Amygdala (tissue), 56 donors: ENCODE data around the gene DNASE1L1.

ENCODE experiments used
- DNase-seq, 56 donors: peaks; one replicate each; lab custom pipeline; 2025; lab: John Stamatoyannopoulos, UW

Gene DNASE1L1

DNA sequence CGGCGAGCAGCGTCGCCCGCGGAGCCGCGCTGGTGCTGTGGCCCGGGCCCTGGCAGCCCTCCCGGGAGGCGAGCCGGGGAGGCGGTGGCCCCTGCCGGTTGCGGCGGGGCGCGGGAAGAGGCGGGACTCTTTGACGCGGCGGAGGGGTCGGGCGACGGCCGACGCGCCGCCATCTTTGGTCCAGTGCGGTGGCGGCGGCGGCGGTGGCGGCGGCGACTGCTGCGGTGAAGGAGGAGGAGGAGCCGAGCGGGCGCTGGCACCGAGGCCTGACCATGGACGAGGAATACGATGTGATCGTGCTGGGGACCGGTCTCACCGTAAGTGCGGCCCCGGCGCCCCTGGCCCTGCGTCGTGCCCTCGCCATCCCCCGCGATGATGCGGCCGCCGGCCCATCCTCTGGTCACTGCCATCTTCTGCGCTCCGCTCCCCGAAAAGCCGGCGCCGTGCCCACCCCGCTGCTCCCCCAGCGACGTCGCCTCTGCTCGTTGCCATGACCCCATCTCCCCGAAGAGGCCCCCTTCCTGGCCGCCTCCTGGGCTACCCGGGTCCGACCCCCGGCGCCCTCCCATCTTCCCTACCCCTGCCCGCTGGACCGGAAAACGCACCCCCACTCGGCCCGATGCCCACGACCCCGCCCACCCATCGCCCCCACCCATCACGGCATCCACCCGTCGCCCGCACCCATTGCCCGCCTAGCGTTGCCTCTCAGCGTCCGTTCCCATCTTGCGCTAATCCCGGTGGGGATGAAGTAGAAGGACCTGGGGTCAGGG lies 28.1 kb upstream of the DNASE1L1 start, which contains the start of gene GDI1:
TSS of gene GDI1 (plus strand) at position 172 of the 770 bp plus-strand sequence. CDS start at position 273, 101 bp downstream.
- peak in 23 of 56 donors; percentile 13 to 59 (median 30) for DNase-seq

DNA sequence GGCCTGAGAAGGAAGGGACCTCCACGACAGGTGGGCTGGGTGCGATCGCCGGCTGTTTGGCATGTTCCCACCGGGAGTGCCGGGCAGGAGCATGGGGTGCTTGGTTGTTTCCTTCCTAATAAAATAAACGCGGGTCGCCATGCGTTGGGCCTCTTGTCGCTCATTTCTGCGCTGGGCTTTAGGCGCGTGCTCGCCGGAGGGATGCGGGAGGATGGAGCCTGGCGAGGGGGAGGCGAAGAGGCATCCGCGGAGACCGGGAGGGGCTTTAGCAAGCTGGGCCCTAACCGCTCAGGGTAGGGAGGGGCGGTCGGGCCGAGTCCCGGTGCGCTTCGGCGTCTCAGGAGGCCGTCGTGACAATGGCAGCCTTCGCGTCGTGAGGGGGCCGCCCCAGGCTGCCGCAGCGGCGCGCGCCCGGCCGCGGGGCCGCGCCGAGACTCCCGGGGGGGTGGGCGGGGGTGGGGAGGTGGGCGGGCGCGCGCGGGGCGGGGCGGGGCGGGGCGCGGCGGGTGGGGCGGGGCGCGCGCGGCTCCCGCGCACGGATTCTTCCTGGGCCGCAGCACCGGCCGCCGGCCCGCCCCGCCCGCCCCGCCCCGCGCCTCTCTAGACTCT lies 27.4 kb upstream of the DNASE1L1 start:
- DNase-seq, result peak in 26 of 56 donors; percentile 2 to 58 (median 27)

DNA sequence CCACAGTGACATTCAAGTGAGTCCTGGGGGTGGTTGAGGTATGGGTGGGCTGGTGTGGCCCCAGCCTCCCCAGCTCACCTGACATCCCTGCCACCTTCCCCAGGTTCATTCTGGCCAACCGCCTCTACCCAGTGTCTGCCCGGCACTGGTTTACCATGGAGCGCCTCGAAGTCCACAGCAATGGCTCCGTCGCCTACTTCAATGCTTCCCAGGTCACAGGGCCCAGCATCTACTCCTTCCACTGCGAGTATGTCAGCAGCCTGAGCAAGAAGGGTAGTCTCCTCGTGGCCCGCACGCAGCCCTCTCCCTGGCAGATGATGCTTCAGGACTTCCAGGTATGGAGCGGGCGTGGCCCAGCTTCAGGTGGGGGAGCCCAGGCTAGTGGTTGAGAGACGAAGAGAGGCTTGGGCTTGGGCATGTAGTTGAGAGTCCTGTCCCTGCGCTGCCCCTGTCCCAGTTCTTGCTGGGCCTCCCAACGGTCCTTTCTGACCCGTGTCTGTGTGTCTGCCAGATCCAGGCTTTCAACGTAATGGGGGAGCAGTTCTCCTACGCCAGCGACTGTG lies 26.2 kb upstream of the DNASE1L1 start:
- DNase-seq, result no peak

DNA sequence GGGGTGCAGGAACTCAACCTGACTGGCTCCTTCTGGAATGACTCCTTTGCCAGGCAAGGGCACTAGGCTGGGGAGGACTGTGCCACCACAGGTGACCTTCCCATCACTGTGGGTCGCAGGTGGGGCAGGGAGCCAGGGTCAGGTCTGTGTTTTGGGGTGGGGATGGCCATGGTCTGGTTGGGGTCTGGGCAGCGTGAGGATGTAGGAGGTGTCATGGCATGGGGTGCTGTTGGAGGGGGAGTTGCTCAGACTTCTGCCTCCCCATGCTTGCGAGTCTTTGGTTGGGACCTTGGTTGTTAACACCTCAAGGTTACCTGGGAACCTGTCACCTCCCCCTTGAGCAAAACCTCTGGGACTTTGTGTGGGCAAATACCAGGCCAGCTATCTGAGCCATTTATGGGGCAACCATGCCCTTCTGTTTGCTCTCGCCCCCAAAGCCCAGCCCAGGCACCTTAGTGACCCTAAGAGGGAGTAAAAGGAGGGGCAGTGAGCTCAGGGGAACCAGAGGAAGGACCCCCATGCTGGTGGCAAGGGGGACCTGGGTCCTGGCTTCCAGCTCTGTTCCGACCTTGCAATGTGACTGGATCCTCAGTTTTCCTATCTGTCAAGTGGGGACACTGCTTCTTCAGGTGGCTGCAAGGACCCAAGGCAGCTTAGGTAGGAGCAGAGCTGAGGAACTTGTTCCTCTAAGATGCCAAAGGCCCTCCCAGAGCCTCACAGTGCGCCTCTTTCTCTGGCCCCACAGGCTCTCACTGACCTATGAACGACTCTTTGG lies 25.5 kb upstream of the DNASE1L1 start:
- no peak for DNase-seq

DNA sequence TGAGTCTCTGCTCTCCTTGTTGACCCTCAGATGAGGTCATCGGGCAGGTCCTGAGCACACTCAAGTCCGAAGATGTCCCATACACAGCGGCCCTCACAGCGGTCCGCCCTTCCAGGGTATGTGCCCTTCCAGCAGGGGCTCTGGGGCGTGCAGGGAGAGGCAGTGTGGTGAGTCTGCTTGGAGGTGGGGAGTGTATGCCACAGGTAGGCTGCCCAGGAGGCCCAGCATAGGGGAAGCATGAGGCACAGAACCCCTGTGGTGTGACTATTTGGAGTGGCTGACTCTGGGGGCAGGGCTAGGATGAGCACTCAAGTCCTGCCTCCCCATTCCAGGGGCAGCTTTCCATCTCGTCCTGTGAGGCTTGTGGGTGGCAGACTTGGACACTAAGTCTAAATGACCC lies 24.6 kb upstream of the DNASE1L1 start:
- DNase-seq, result no peak

DNA sequence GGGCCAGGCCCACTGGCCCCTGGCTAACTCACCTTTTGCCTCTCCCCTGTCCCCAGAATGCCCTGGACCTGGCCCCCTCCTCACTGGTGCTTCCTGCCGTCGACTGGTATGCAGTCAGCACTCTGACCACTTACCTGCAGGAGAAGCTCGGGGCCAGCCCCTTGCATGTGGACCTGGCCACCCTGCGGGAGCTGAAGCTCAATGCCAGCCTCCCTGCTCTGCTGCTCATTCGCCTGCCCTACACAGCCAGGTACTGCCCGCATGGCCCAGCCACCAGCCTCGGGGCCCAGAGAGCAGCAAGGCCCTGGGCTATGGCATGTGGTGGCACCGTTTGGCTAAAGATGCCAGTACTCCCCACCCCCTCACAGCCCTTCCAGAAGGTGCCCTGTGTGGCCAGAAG lies 23.2 kb upstream of the DNASE1L1 start:
- no peak for DNase-seq

DNA sequence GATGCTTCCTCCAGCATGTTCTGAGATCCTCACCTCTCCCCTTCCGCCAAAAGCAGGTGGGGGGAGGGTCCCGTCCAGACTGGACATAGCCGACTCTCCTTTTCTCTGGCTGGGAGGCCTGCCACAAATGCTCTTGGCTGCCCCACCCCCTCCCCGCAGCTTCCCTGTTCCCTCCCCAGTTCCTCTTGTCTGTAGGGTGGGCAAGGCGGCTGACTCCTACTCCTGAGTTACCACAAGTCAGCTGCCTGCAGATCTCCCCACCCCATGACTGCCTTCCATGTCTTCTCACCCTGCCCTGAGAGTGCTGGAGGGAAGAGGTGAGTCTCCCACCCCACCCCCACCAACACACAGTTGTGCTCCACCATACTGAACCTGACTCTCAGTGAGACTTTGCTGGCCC lies 22.3 kb upstream of the DNASE1L1 start:
- DNase-seq, result peak in 7 of 56 donors; percentile 2 to 26 (median 11)

DNA sequence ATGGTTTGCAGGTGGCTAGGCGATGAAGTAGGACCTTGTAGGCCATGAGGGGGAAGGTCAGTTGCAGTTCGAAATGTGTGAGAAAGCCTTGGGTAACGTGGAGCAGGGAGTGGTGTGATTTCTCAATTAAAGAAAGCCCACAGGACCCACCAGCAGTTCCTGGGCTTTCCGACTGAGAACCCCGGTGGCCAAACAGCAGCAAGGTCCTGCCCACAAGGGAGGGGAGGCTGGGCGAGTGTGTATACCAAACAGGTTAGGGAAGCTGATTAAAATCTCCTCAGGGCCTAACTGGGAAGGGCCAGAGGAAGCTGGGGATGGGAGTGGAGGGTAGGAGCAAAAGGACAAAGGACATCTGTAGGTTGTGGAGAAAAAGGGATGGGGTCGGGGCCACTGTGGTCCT lies 21.9 kb upstream of the DNASE1L1 start:
- DNase-seq, result no peak

DNA sequence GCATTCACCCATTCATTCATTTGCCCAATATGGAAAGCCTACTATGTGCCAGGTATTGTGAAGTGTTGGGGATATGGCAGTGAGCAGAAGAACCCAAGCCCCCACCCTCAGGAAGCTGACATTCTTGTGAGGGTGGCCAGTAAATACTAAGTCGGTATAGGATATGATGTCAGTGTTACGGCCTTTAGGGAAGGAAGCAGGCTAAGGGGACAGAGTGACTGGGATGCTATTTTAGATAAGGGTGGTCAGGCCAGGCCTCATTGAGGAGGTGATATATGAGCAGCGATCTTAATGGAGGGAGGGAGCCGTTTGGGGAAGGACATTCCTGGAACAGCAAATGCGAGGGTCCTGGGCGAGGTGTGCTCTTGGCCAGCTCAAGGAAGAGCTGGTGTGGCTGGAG lies 21.4 kb upstream of the DNASE1L1 start:
- no peak for DNase-seq

DNA sequence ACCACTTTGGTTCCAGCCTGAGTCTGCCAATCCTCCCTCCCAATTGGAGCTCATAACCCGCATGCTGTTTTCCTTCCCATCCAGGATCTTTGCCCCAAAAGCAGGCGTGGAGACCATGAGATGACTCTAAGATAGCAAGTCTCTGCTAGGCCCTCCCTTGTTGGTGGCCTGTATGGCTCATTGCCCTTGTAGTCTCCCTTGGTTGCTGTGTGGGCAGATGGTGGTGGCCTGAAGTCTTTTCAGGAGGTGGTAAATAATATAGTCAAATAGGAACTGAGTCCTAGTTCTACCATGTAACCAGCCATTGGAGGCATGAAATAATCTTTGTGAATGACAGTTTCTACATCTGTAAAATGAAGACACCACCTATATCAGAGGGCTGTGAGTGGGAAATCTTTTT lies 20.7 kb upstream of the DNASE1L1 start:
- no peak for DNase-seq

DNA sequence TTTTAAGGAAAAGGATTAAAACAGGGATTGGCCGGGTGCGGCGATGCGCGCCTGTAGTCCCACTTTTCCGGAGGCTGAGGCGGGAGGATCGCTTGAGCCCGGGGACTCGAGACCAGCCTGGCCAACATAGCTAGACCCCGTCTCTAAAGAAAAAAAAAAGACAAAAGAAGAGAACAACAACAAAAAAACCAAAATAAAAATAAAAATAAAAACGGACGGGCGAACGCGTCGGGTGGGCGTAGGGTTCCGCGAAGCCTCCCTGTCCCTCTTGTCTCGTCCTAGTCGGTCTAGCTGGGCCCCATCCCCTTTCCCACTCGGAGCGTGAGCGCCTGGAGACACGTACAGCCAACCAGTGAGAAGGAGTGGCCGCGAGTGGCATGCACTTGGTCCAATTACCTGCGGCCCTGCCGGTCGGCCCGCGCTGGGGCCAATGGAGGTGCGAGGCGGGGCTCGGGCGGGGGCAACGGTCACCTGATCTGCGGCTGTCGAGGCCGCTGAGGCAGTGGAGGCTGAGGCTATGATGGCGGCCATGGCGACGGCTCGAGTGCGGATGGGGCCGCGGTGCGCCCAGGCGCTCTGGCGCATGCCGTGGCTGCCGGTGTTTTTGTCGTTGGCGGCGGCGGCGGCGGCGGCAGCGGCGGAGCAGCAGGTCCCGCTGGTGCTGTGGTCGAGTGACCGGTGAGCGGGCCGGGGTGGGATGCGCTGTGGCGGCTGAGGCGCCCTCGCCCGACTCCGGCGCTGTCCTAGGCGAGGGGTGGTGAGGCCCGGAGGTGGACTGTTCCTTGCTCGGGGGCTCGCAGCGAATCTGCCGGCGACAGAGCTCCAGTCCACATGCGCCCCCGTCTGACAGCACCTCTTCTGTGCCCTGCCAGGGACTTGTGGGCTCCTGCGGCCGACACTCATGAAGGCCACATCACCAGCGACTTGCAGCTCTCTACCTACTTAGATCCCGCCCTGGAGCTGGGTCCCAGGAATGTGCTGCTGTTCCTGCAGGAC lies 19.4 kb upstream of the DNASE1L1 start, which contains the start of gene ATP6AP1:
TSS of gene ATP6AP1 (plus strand) at position 502 of the 996 bp plus-strand sequence. CDS start at position 518, 16 bp downstream.
- peak in 55 of 56 donors; percentile 11 to 93 (median 81) for DNase-seq

DNA sequence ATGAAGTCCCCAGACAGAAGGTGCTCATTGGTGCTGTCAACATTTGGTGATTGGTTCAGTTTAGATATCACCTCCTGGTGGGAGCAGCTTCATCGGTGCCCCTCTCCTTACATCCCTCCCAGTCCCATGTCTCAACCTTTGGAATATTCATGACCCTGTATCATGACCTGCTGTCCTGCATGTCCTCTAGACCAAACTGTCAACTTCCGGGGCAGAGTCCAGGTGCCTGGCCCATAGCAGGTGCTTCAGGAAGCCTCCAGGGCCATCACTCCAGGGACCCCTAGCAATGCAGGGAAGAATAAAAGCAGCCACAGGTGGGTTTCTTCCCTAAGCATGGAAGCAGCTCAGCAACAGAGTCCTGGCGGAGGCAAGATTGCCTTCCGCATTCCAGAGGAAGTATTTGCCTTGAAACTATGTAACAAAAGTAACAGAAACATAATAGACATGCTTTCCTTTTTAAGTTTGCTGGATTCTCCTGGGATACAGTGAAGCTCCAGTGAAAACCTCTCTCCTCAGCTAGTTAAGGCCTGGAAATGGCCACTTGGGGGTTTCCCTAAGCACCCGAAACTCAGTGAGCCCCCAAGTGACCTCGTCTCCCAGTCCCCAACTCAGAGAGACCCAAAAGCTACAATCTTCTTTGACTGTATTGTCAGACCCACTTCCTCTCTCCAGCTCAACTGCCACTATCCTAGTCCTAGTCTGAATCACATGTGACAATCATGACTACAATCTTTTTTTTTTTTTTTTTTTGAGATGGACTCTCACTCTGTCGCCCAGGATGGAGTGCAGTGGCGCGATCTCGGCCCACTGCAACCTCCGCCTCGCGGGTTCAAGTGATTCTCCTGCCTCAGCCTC lies 18.1 kb upstream of the DNASE1L1 start:
- no peak for DNase-seq

DNA sequence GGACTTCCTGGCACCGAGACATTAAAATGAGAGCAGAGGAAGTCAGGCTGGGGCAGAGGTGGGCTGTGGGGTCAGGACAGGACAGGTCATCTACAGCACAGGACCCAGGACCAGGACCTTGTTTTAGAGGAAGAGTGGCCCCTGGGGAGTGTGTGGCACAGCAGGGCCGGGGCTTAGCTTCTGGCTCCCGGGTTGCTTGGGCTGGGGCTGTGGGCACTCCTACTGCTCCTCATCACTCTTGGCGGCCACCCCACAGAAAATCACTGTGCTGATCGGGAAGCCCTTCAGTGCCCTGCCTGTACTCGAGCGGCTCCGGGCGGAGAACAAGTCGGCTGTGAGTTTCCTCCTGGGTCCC lies 11.3 kb upstream of the DNASE1L1 start:
- DNase-seq, result no peak

DNA sequence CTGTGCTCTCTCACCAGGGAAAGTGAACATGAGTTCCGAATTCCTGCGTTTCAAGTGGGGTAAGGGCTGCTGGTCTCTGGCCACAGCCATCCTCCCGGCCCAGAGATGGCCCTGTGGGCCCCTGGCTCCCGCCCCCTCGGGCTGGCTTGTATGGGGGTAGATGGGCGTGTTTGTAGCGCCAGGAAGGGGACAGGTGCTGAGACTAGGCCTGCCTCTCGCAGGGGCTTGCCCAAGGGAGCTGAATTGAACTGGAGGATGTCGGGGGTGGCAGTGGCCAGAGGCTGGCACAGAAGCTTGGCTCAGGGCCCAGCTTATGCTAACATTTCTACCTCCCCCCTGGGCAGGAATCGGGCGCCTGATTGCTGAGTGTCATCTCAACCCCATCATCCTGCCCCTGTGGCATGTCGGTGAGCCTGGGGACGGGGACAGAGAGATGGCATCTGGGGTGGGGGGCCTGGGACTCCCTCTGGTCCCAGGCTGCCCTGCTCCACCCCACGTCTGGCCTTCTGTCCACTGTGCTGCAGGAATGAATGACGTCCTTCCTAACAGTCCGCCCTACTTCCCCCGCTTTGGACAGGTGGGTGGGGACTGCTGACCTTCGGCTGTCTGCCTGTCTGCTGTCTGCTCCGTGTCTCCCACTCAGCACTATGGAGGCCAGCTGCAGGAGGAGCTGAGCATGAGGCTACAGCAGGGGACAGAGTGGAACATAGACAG lies 10.8 kb upstream of the DNASE1L1 start:
- DNase-seq, result no peak

DNA sequence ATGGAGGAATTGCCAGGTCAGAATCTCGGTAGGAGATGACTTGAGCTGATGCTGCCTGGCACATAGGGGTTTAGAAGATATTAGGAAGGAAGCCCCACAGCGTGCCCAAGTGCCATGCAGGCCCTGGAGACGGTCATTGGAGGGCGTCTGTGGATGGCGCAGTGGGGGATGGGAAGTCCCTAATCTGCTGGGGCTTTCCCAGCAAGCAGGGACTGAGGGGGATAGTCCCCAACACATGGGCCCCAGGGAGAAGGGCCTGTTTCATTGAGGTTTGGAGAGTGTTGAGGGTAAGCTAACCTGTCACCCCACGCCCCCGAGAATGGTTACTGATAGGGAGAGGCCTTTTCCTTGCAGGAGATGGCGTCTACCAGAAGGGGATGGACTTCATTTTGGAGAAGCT lies 10.1 kb upstream of the DNASE1L1 start:
- no peak for DNase-seq

DNA sequence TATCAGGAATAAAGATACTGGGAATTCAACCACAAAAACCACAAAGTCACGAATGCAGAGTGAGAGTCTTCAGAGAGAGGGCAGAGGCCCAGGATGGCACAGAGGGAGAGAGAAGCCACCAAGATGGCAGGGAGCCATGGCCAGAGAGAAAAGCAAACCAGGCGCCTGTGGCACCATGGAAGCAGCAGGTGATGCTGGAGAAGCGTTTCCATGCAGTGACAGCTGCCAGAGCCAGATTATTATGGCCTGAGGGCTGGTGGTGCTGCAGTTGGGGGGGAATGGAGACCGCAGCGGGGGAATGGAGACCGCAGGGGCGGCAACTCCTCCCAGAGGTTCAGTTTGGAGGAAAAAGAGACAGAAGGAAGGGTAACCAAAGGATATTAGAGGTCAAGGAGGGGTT lies 8.1 kb upstream of the DNASE1L1 start:
- no peak for DNase-seq

DNA sequence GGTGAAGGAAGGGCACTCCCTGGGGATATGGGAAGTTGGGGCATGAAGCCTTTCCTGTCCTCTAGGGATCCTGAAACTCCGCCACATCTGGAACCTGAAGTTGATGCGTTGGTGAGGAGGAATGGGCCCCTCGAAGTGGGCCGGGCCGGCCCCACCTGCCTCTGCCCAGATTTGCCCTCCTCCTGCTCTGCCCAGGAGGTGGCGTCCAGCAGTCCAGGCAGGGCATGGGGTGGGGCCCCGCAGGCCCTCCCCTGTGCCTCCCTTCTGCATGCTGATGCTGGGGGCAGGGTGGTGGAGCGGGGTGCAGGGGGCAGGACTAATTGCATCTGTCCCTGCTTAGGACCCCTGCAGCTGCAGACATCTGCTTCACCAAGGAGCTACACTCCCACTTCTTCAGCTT lies 4.1 kb upstream of the DNASE1L1 start:
- DNase-seq, result no peak

DNA sequence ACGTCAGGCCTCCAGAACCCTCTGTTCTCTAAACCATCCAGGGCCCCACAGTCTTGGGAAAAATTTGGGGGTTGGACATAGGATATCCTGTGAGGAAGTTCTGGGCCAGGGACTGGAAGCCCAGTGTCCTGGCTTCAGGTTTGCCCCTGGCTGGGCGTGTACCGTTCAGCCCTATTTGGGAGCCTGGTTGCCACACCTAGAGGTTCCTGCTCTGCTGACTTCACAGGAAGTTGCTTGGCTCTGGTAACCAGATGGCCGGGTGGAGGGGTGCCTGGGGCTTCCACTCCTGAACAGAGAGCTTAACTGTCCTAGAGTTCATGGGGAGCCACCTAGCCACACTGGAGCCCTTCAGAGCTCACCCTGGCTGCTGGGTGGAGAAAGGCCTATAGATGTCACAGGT lies 3.4 kb upstream of the DNASE1L1 start:
- DNase-seq, result no peak
